GM19397 (cell line): Measurements from ENCODE around the gene SP140L.
"Not testable (repeated sequence)": the region's sequence is repeated elsewhere in the genome, so short reads cannot be mapped to it uniquely, and the experiment has no call there.

ENCODE experiments used
- ATAC-seq: cut with Tn5 transposase; IDR thresholded peaks from one replicate; pipeline ENCODE4 v1.9.1; 2021; ENCODE audit warnings: mild to moderate bottlenecking, moderate library complexity; ENCODE audit not compliant: unreplicated experiment

The SP140L gene

GRCh38 chr2:230362030-230362691 lies 35.2 kb downstream of the SP140L start:
- ATAC-seq: no peak

- ATAC-seq: no peak
Observed at GRCh38 chr2:230382108-230382507, 55.1 kb downstream of the SP140L start.

GRCh38 chr2:230383453-230383852 lies 56.5 kb downstream of the SP140L start:
- no peak for ATAC-seq

GRCh38 chr2:230384986-230385385 lies 58.0 kb downstream of the SP140L start:
- ATAC-seq: no peak

- ATAC-seq: no peak
Observed at GRCh38 chr2:230394301-230394700, 67.3 kb downstream of the SP140L start.

GRCh38 chr2:230398698-230399097 lies 71.7 kb downstream of the SP140L start:
- ATAC-seq: not testable (repeated sequence)

GRCh38 chr2:230400041-230400440 lies 73.0 kb downstream of the SP140L start:
- ATAC-seq: no peak

GRCh38 chr2:230400454-230400853 lies 73.5 kb downstream of the SP140L start:
- ATAC-seq: no peak

- not testable (repeated sequence) for ATAC-seq
Observed at GRCh38 chr2:230401026-230401425, 74.0 kb downstream of the SP140L start.

- ATAC-seq: no peak
Observed at GRCh38 chr2:230403746-230404145, 76.8 kb downstream of the SP140L start.

- ATAC-seq: no peak
Observed at GRCh38 chr2:230405824-230406223, 78.8 kb downstream of the SP140L start.

- ATAC-seq: no peak
Observed at GRCh38 chr2:230408244-230408842, 81.3 kb downstream of the SP140L start.

GRCh38 chr2:230409316-230409715 lies 82.3 kb downstream of the SP140L start:
- not testable (repeated sequence) for ATAC-seq

GRCh38 chr2:230410263-230410662 lies 83.3 kb downstream of the SP140L start:
- no peak for ATAC-seq

- ATAC-seq: no peak
Observed at GRCh38 chr2:230410861-230411569, 84.0 kb downstream of the SP140L start.

- peak; percentile 49 for ATAC-seq
Observed at GRCh38 chr2:230411570-230412370, 84.8 kb downstream of the SP140L start.

GRCh38 chr2:230412371-230412711 lies 85.3 kb downstream of the SP140L start:
- no peak for ATAC-seq

GRCh38 chr2:230412846-230413245 lies 85.9 kb downstream of the SP140L start:
- no peak for ATAC-seq

- ATAC-seq: no peak
Observed at GRCh38 chr2:230413479-230413878, 86.5 kb downstream of the SP140L start.

GRCh38 chr2:230414302-230414701 lies 87.3 kb downstream of the SP140L start:
- ATAC-seq: no peak

GRCh38 chr2:230416061-230416721 lies 89.2 kb downstream of the SP140L start, which contains the start of gene SP100:
Gene SP100 (plus strand): TSS chr2:230416201. CDS start chr2:230416297, 96 bp downstream.
- peak; percentile 79 for ATAC-seq
